ENCODE measurements around the gene DGKZ.
"Not testable (repeated sequence)": the region's sequence is repeated elsewhere in the genome, so short reads cannot be mapped to it uniquely, and the experiment has no call there.

- TF ChIP-seq CTCF, EZH2phosphoT487 (IDR thresholded peaks at IDR 0.05; ENCODE audit: low read length): not testable (repeated sequence)
Observed at GRCh38 chr11:46304036-46304435, 43.2 kb upstream of the DGKZ start.
